Endothelial cell of hepatic sinusoid (primary cell): Measurements from ENCODE around the gene CD79B.
"Not testable (repeated sequence)": the region's sequence is repeated elsewhere in the genome, so short reads cannot be mapped to it uniquely, and the experiment has no call there.

Experiments used
- in situ Hi-C: cut with HindIII; loops from 2 replicates; pipeline ENCODE4 v1.10.0; 2017; ENCODE audit warnings: low sequenced_read_pairs

The CD79B gene

DNA sequence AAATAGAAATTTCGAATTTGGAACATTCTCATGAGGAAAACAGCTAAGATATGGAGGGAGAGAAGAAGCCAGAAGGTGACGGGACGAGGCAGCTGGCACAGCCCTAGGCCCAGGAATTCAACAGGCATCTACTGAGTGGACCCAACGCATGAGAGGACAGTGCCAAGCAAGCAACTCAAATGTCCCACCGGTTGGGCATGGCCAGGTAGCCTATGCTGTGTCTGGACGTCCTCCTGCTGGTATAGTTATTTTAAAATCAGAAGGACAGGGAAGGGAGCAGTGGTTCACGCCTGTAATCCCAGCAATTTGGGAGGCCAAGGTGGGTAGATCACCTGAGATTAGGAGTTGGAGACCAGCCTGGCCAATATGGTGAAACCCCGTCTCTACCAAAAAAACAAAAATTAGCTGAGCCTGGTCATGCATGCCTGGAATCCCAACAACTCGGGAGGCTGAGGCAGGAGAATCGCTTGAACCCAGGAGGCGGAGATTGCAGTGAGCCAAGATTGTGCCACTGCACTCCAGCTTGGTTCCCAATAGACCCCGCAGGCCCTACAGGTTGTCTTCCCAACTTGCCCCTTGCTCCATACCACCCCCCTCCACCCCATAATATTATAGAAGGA lies 15.5 kb downstream of the CD79B start:
- in situ Hi-C loops: no loop called here

DNA sequence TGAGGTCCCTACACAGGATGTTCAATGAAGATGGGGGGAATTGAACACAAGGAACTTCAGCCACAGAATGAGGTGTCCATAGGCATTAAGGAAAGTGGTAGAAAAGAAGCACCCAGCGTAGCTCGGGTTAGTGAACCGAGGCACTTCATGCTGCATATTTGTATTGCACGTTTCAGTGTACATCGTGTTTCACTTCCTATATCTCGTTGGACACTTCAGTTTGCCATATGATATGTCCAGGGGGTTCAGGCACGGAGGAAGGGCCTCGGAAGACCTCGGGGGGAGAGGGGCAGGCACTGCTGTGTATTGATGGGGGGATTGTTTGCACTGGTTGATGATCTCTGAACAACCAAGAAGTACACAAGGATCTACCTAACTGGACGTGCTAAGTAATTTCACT lies 16.4 kb downstream of the CD79B start:
- in situ Hi-C loops: not testable (repeated sequence)

- in situ Hi-C loops: no loop called here
Observed at GRCh38 chr17:63914471-63914870, 17.7 kb downstream of the CD79B start.

- in situ Hi-C loops: no loop called here
Observed at GRCh38 chr17:63911657-63912100, 20.5 kb downstream of the CD79B start.

- in situ Hi-C loops: no loop called here
Observed at GRCh38 chr17:63911041-63911635, 21.0 kb downstream of the CD79B start, which contains the start of gene CSHL1. TSS of gene CSHL1 (minus strand) at chr17:63911258. CDS start at chr17:63911196, 62 bp downstream.

- in situ Hi-C loops: no loop called here
Observed at GRCh38 chr17:63910096-63910495, 22.0 kb downstream of the CD79B start.

- in situ Hi-C loops: not testable (repeated sequence)
Observed at GRCh38 chr17:63909586-63909985, 22.5 kb downstream of the CD79B start.

GRCh38 chr17:63907161-63907778 lies 24.9 kb downstream of the CD79B start:
- in situ Hi-C loops: not testable (repeated sequence)

DNA sequence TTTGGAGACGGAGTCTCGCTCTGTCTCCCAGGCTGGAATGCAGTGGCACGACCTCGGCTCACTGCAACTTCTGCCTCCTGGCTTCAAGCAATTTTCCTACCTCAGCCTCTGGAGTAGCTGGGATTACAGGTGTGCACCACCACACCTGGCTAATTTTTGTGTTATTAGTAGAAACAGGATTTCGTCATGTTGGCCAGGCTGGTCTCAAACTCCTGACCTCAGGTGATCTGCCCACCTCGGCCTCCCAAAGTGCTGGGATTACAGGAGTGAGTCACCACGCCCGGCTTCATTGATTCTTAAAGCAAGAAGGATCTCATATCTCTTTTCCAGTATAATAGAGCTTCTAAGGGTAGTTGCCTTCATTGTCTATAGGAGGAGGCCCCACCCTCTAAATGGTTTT lies 27.3 kb downstream of the CD79B start:
- in situ Hi-C loops: not testable (repeated sequence)

GRCh38 chr17:63903787-63904201 lies 28.3 kb downstream of the CD79B start:
- in situ Hi-C loops: not testable (repeated sequence)

DNA sequence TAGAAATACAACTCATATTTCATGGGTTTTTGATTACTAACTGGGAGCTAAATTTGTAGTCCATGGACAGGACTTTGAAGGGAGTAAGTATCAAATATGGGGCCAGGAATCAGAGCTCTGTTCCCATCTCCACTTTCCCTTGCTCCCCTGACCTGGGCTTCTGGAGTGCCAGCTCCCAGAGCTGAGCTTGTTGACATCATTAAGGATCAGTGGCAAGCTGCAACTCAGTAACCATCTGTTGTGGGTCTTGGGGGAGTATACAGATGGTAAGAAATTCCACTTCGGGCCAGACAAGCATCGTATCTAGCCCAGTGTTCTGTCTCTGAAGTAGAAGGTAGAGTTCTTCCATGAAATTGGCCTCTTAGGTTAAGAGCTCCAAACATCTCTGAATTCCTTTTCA lies 30.2 kb downstream of the CD79B start:
- in situ Hi-C loops: not testable (repeated sequence)

DNA sequence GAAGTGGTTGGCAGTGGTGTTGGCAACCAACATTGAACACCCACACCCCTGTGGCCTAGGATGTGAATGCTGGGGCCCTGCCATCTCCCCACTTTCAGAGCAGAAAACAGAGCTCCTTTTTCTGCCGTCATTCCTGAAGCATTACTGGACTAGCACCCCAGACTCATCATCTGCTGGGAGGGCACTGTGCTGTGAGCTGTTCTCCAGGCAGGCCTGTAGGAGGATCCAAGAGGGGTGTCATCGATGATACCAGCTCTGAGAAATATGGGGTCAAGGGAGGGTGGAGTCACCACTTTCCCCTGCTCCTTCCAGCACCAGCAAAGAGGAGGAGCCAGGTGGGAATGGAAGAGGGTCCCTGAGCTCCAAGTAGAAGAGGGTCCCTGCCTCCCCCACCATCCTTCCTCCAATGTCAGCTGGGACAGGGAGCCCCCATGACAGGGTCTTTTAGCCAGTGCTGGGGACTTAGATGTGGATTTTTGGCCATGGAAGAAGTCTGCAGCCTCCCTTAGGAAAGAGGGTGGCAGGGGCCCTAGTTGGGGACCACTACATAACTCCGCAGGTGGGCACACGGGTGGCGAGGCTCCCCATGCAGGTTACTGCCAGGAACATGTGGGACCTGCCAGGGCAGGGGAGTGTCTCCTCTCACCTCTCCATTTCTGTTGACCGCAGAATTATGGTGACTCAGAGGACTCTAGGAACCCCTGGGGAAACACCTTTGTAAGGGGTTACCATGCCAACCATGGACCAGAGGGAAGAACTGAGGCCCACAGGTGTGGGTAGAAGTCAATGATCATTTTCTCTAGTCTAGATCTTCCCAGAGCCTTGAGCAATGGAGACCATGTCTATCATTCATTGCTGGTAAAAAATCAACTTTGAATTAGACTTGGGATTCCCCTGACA lies 33.0 kb downstream of the CD79B start:
- in situ Hi-C loops: not testable (repeated sequence)

- in situ Hi-C loops: not testable (repeated sequence)
Observed at GRCh38 chr17:63896524-63897354, 35.4 kb downstream of the CD79B start, which contains the start of gene CSH1. TSS of gene CSH1 (minus strand) at chr17:63896574. CDS start at chr17:63896511, 63 bp downstream.

GRCh38 chr17:63894821-63895220 lies 37.3 kb downstream of the CD79B start:
- in situ Hi-C loops: not testable (repeated sequence)

DNA sequence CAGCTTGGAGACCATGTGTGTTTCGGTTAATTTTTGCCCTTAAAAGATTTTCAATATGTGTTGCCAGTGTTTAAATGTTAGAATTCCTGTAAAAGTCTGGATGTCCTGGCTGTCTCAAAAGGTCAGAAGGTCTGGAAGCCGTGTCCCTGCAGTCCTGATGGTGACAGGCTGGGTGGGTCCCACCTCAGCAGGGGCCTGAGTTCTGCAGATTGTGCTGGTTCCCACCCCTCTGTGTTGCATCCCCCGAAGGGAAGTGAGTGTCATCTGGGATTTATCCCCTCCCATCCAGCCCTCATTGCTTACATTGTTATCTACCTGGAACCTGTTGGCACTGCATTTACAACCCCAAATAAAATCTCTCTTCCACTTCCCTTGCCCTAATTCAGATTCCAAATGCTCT lies 38.1 kb downstream of the CD79B start:
- in situ Hi-C loops: not testable (repeated sequence)

DNA sequence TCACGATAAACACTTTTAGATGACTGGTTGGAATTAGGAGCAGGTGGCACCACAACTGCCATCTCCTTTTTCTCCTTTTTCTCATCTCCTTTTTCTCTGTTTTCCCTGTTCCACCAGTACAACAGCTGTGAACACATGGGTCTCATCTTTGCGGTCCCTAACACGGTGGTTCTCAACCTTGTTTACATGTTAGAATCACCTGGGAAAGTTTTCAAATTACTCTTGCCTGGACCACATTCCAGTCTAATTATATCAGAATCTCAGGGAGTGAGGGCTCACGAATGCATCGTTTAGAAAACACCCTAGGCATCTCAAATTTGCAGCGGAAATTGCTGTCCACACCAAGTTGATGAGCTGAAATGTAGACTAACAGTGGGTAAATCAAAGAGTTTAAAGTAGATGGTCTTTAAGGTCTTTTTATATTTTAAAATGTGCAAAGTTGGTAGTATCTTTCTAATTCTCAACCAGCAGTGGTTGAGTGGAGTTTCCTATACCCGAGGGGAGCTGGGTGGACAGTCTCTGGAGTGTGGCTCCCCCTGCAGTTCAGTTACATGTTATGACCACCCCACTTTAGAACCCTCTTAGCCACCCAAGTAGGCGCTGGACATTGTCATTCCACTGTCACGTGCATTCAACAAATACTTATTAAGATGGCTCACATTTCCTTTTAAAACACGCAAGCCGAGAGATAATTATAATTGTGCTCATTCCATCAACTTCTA lies 39.7 kb downstream of the CD79B start:
- in situ Hi-C loops: not testable (repeated sequence)

GRCh38 chr17:63889026-63889848 lies 42.9 kb downstream of the CD79B start:
- in situ Hi-C loops: not testable (repeated sequence)

DNA sequence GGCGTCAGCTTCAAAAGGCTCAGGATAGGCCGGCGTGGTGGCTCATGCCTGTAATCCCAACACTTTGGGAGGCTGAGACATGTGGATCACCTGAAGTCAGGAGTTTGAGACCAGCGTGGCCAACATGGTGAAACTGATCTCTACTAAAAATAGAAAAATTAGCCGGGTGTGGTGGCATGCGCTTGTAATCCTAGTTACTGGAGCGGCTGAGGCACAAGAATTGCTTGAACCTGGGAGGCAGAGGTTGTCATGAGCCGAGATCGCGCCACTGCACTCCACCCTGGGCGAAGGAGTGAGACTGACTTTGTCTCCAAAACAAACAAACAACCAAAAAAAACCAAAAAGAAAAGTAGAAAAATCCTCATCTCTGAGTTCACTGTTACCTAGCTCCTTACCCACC lies 47.0 kb downstream of the CD79B start:
- in situ Hi-C loops: not testable (repeated sequence)
